D721Med (cell line): Measurements from ENCODE around the gene DIPK1A.

Experiments
- DNase-seq: peaks from one replicate; pipeline ENCODE4 v3.0.0; 2011; ENCODE audit warnings: low spot score; ENCODE audit not compliant: insufficient read length
- FAIRE-seq: peaks from 2 replicates; lab custom pipeline; 2011; peaks lifted over from hg19 to GRCh38; lab: Jason Lieb, UNC
- TF ChIP-seq, protein P1 (sequence below): IDR thresholded peaks from 2 replicates; pipeline ENCODE4 v1.5.1; 2012; ENCODE audit warnings: mild to moderate bottlenecking, control low read depth; ENCODE audit not compliant: insufficient read depth; ENCODE audit errors: missing control alignments

The DIPK1A gene

DNA sequence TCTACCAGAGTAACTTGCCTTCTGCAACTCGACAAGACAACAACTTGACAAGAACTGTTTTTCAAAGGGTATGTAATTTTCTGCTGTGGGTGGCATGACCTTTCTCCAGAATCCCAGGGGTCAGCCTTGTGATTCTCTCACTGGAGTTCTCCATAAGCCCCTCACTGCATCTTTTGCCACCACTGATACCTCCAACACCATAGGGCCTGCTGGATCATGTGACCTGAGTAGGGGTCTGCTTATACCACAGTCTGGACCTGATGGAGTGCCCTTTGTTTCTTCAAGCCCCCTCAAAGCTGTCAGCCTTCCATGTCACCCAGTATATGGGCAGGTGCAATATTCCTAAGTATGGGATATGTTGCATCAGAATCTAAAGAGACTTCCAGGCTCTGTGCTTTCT, 31.6 kb upstream of the DIPK1A start:
- FAIRE-seq (no peak), DNase-seq (no peak)
- TF ChIP-seq, protein P1, sequence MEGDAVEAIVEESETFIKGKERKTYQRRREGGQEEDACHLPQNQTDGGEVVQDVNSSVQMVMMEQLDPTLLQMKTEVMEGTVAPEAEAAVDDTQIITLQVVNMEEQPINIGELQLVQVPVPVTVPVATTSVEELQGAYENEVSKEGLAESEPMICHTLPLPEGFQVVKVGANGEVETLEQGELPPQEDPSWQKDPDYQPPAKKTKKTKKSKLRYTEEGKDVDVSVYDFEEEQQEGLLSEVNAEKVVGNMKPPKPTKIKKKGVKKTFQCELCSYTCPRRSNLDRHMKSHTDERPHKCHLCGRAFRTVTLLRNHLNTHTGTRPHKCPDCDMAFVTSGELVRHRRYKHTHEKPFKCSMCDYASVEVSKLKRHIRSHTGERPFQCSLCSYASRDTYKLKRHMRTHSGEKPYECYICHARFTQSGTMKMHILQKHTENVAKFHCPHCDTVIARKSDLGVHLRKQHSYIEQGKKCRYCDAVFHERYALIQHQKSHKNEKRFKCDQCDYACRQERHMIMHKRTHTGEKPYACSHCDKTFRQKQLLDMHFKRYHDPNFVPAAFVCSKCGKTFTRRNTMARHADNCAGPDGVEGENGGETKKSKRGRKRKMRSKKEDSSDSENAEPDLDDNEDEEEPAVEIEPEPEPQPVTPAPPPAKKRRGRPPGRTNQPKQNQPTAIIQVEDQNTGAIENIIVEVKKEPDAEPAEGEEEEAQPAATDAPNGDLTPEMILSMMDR = no peak

- FAIRE-seq (no peak), DNase-seq (no peak)
- TF ChIP-seq, protein P1 = no peak
Measured at GRCh38 chr1:92992054-92992453, 30.8 kb upstream of the DIPK1A start.

DNA sequence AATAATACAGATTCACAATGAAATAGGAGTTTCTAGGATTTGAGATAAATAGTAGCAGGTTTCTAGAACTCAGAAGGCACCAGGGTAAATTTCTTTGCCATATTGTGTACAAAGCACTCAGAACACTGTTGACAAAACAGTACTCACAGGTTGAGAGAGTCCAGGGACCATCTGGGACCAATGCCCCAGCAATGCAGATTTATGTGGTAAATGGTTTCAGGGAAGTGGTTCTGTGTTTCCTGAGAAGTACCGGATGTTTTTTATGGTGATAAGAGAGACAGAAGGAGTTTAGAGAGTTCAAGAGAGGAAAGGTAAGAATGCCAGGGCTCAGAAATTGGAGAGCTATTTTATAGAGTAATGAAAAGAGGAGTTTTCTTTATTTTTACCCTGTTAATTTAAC, 29.6 kb upstream of the DIPK1A start:
- TF ChIP-seq, protein P1 = no peak
- FAIRE-seq = no peak
- no peak for DNase-seq

- TF ChIP-seq, protein P1 = no peak
- FAIRE-seq (no peak), DNase-seq (no peak)
Measured at GRCh38 chr1:92989936-92990583, 28.8 kb upstream of the DIPK1A start.

DNA sequence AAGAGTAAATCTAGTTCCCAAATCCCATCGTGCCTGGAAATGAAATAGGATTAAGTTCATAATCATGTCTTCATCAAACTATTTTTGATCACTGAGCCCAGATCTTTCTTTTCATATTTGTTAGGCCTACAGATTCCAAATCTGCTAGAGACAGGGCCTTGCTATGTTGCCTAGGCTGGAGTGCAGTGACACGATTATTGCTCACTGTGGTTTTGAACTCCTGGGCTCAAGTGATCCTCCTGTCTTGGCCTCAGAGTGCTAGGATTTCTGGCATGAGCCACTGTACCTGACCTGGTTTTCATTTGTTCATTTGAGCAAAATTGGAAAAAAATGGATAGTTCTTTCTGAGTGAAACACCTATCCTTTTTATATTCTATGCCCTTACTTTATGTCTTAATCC, 28.0 kb upstream of the DIPK1A start:
- TF ChIP-seq, protein P1 = no peak
- FAIRE-seq (no peak), DNase-seq (no peak)

DNA sequence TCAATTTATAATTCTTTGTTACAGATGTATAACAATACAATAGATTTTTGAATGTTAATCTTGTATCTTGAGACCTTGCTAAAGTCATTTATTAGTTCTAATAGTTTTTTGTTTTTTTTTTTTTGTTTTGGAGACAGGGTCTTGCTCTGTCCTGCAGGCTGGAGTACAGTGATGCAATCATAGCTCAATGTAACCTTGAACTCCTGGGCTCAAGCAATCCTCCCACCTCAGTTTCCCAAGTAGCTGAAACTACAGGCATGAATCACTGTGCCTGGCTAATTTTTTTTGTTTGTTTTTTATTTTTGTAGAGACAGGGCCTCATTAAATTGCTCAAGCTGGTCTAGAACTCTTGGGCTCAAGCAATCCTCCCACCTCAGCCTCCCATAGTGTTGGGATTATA, 26.2 kb upstream of the DIPK1A start:
- DNase-seq = no peak
- FAIRE-seq = no peak
- TF ChIP-seq, protein P1 = no peak

DNA sequence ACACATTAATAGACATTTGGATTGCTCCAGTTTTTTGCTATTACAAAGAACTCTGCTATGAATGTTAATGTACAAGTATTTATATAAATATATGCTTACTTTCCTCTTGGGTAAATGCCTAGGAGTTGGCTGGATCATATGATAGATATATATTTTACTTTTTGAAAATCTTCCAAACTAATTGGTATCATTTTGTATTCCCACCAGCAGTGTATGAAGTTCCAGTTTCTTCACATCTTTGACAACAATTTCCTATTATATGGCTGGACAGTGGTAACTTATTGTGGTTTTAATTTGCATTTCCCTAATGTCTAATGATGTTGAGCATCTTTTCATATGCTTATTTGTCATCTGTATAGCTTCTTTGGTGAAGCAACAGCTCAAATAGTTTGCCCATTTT, 23.8 kb upstream of the DIPK1A start:
- TF ChIP-seq, protein P1 = no peak
- FAIRE-seq (no peak), DNase-seq (no peak)
